NCI-H774 (cell line): ENCODE measurements around the gene RAB2B.
A peak's percentile ranks its signal among the peaks of the same experiment; 100 is the strongest.
"Not testable (repeated sequence)": the region's sequence is repeated elsewhere in the genome, so short reads cannot be mapped to it uniquely, and the experiment has no call there.

Experiments used
- DNase-seq: peaks from one replicate; lab custom pipeline; 2025; lab: John Stamatoyannopoulos, UW

RAB2B gene

DNA sequence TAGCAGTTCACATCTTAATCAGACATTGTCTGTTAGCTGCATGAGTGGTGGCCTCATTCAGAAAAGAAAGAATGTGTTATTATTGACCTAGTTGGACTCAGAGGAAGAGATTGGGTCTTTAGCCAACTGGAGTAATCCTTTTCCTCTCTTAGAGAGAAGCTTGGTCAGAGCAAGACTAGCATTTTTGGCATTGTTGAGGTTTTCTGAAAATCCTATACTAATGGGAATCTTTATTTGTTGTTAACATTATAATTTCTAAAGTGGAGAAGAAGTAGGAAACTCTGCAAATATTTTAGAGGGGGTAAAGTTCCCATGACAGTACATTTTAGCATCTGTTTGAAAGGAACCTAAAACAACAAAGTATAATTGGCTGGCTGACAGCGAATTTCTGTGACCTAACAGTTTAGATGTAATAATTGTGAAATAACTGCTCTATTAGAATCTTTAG is 9.9 kb upstream of the RAB2B start:
- no peak for DNase-seq

GRCh38 chr14:21476523-21476924 is 235 bp downstream of the RAB2B start:
- peak; percentile 92 for DNase-seq

DNA sequence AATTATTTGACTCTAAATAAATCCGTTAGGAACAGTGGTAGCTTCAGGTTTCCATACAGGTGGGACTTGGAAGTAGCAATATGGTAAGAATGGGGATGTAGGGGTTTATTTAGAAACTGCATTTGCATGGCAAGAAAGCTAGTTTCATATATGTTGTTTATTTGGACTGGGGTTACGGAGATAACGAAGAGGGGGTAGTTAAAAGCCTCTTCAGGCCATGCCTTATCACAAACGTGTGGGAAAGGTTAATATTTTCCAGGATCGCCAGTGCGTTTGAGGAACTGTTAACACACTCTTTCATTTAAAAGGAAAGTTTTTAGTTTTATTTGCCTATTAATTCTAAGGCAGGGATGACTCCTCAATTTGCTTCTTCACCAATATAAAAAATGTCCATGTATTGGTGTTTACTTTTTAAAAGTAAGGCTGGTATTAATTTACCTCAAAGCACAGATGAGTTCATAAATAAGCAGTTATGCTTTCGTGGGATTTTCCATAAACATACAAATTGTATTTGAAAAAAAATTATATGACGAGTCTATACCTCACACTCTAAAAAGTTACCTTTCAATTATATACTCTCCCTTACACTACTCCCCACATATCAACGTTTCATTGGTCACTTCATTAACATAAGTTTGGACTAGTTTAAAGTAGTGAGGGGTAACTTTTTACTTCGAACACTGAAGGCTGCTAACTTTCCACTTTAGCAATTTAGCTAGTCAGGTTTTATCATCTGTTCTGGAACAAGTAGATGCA is 814 bp downstream of the RAB2B start:
- no peak for DNase-seq

DNA sequence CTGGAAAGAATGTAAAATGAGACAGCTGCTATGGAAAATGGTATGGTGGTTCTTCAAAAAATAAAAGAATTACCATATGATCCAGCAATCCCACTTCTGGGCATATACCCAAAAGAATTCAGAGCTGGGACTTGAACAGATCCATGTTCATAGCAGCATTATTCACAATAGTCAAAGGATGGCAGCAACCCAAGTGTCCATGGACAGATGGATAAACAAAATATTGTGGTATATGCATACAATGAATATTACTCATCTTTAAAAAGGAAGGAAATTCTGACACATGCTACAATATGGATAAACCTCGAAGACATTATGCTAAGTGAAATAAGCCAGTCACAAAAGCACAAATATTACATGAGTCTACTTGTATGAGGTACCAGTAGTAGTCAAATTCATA is 9.1 kb downstream of the RAB2B start:
- no peak for DNase-seq

DNA sequence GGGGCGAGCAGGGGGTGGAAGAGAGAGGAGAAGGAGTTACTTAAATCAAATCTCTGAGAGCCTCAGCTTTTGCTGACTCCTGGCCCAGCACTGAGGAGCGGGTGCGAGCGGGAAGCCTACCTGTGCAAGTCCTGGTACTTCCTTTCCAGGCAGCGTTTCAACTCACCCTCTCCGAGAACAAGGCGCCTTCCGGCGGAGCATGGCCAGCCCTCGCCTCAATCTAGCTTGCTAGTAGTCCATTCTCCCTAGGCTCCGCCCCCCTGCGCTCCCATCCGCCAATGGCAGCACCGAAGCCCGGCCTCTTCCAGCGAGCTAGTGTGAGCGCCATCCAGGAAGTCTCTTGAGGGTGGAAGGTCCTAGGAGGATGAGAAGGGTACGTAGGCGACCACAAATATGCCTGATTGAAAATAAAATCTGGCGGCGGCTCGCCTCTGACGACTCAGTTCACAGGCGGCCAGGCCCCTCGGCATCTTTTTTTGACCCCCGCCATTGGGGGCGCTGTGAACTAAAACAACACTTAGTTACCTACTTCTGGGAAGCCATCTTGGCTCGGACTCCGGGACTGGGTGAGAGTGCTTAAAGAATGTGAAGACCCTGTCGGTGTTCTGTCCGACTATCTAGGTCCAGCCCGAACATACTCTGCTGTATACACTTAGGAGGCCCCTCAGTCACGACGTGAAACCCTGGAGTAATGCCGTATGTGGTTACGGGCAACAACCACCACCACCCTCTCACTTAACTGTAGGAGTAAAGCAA is 20.7 kb downstream of the RAB2B start, which contains the start of gene CHD8:
TSS of gene CHD8 (minus strand) at position 212 of the 756 bp plus-strand sequence. CDS start 24,480 bp downstream, outside the sequence.
- peak; percentile 99 for DNase-seq

- DNase-seq, result no peak
Measured at GRCh38 chr14:21455592-21455911, 21.2 kb downstream of the RAB2B start.

DNA sequence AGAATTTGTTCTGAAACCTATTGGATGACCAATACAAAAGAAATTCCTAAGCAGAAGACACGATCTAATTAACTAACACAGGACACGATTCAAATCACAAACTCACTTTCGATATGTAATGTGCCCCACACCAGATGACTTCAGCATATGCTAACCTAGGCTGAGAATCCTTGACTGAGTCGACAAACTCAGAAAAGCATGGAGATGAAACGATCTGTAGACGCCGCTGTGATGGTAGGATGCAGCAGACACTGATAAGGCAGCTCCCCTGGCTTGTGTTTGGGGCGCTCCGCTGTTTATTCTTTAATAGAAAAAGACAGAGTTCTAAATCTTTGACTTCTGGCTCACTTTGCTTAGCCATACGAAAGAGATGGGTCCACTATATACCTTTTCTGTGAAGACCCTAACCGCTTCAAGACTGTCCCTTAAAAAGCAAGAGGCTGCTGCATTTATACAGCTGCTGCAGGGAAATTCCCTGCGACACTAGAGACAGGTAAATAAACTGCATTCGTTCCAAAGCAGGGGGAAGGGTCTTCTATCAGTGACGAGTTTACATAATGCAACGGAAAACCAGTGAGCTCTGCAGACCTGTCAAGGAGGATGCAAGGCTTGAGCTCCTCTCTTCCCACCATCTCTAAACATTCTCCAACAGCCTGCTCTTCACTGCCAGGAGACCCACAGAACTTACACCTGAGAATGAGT is 21.8 kb downstream of the RAB2B start:
- no peak for DNase-seq

GRCh38 chr14:21449899-21450216 is 26.9 kb downstream of the RAB2B start:
- no peak for DNase-seq

DNA sequence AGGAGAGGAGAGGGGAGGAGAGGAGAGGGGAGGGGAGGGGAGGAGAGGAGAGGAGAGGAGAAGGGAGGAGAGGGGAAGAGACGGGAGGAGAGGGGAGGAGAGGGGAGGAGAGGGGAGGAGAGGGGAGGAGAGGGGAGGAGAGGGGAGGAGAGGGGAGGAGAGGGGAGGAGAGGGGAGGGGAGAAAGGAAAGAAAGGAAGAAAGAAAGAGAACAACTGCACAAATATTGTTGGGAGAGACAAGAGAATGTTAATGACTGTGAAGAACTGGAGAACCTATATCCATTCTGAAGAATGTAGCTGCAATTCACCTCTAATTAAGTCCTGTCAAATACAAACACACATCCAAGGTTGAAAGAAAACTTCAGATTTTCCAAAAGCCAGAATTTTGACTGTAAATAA is 34.1 kb downstream of the RAB2B start:
- DNase-seq, result not testable (repeated sequence)

- DNase-seq, result no peak
Measured at GRCh38 chr14:21440859-21441258, 35.9 kb downstream of the RAB2B start.

- peak; percentile 99 for DNase-seq
Measured at GRCh38 chr14:21437063-21437901, 39.5 kb downstream of the RAB2B start.

- DNase-seq, result no peak
Measured at GRCh38 chr14:21436567-21437062, 40.1 kb downstream of the RAB2B start.

DNA sequence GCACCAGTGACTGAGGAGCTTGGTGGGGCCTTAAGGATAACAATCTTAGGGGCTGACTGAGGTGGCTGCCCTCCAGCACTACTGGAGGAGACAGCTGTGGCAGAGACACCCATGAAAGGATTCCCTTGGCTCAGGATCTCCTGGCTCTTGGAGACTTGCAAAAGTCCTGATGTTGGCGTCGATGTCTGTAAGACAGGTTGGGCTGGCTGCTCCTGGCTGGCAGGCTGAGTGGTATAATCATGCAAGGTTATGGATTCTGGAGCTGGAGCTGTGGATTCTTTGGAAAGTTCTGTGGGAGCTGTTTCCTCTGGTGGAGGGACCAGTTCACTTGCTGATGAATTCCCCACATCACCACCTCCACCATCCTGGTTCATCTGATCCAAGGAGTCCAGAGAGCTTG is 45.6 kb downstream of the RAB2B start:
- no peak for DNase-seq

- no peak for DNase-seq
Measured at GRCh38 chr14:21428930-21429329, 47.8 kb downstream of the RAB2B start.

DNA sequence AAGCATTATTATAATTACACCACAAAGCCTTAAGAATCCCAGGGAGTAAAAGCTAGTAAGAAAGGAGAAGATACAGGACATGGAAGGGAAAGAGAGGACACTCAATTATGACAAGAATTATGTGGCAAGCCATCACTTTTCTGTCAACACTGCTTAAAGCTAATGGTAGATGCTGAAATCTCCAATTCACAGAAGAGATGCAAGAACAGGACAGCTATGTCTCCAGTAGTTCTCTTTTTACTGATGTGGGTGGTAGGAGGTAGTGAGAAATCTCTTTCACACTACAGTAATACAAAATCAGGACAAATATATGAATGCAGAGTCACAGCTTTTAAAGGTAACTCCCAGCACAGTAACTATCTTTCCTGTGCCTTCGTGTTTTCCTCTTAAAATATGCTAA is 50.1 kb downstream of the RAB2B start:
- DNase-seq, result no peak

- no peak for DNase-seq
Measured at GRCh38 chr14:21419528-21419927, 57.2 kb downstream of the RAB2B start.

DNA sequence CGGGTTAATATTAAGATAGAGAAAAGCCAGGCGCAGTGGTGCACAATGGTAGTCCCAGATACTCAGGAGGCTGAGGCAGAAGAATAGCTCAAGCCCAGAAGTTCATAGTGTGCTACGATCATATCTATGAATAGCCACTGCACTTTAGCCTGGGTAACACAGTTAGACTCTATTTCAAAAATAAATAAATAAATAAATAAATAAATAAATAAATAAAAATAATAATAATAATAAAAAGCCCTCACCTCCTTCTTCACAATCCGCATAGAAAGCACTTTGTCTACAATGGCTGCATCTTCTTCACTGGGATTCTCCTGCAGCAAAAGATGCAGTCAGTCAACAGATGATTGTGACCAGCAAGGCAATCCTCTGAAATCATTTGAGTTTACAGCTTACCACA is 61.4 kb downstream of the RAB2B start:
- no peak for DNase-seq

DNA sequence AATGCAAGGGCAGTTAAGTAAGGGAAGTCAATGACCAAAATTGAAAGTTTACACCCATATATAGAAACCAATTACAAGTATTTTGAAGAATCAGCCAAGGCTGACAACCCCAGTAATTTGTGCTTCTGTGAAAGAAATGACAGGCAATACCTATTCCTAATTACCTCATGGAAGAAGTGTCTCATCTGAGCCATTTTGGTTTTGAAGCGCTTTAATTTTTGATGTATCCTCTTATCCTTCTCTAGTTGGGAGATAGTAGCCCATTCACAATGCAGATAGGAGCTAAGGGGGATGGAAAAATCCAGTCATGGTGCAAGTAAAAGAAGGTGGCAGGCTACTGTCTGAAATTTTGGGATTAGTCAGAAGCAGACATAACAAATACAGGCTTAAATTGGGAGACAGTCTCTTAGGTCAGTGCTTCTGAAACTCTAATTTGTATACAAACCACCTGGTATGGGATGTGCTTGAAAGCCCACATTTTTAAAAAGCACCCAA is 62.6 kb downstream of the RAB2B start:
- no peak for DNase-seq
